Upper lobe of left lung (tissue), 4 donors: ENCODE data around the gene KANK3.

ENCODE experiments used
- CTCF ChIP-seq, 6 experiments: fragments of 450-650 bp in 4 of 6; fragments of 200-600 bp in 2 of 6; sonication (generic) in 2 of 6; IDR thresholded peaks; one replicate each; pipeline ENCODE4 v1.5.1; 2016 to 2019; ENCODE audit warnings: antibody characterized with exemption in 6 of 6
- POLR2A ChIP-seq, 4 donors: fragments of 450-650 bp; IDR thresholded peaks; one replicate each; pipeline ENCODE4 v1.5.1; 2016 to 2017; ENCODE audit warnings: antibody characterized with exemption in 4 of 4, mild to moderate bottlenecking in 2 of 4
- POLR2AphosphoS5 ChIP-seq, 2 donors: sonication (generic); formaldehyde crosslinking; IDR thresholded peaks; one replicate each; pipeline ENCODE4 v1.5.1; 2017; ENCODE audit warnings: antibody characterized with exemption in 2 of 2

GRCh38 chr19:8331263-8331845 is 11.7 kb downstream of the KANK3 start:
- TF ChIP-seq POLR2A (IDR thresholded peaks at IDR 0.05): no peak
- no peak for TF ChIP-seq CTCF (IDR thresholded peaks at IDR 0.05)
- TF ChIP-seq POLR2AphosphoS5 (IDR thresholded peaks at IDR 0.05): no peak
